ENCODE measurements around the gene PDGFD.

PDGFD gene

DNA sequence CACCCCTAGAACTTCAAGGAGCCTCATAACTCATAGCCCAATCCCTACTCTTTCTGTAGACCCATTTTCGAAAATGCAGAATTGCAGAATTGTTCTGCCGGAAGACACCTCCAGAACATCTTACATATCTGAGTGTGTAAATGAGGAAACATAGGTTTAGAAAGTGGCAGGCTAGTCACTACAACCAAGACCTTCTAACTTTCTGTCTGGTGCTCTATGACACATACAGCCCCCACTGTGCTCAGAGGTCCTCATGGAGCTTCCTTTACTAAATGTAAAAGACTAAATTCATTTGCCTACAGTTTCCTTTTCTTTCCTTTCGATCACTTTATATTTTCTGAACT is 259.7 kb downstream of the PDGFD start:
- DNase-seq = no peak

DNA sequence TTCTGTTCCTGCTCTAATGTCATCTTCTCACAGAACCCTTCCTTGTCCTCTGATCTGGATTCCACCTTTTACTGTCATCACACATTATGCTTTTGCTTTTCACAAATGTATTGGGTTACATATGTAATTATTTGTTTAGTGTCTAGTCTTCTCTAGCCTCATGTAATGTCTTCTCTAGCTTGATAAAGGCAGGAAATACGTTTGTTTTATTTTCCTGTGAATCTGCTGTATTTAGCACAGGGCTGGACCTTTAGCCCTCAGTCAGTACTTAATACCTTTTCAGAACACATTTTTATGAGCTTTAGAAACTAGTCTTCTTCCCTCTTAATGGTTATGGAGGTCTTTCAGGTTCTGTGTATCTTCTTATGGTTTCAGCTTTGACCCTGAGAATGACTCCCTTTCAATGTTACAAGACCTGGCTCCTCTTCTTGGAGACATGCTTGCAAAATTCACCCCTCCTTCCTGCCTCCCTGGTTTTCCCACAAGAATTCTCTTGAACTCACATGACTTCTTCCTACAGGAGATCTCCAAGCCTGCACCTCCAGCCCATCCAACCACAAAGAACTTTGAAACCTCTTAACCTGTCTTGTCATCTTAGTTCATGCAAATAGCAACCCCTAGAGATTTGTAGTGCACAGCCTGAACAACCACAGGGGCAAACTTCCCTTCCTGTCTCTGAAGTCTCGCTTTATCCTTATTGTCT is 260.2 kb downstream of the PDGFD start:
- no peak for DNase-seq

DNA sequence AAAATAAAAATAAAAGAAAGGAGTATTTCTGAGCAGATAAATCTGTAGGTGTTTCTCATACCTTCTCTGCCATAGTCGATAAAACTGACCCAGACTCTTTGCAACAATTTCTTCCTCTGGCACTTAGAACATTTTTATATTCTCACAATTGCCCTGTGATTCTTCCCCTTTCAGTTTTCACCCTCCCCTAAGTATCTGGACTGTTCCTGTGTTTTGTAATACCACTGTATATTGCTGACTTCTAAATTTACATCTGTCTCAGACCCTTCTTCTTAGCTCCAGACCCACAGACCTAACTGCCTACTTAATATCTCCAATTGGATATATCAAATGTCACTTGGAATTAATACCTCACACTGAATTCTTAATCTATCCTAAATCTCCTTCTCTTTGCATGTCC is 261.0 kb downstream of the PDGFD start:
- no peak for DNase-seq

- no peak for DNase-seq
Measured at GRCh38 chr11:103901656-103902055, 262.3 kb downstream of the PDGFD start.

DNA sequence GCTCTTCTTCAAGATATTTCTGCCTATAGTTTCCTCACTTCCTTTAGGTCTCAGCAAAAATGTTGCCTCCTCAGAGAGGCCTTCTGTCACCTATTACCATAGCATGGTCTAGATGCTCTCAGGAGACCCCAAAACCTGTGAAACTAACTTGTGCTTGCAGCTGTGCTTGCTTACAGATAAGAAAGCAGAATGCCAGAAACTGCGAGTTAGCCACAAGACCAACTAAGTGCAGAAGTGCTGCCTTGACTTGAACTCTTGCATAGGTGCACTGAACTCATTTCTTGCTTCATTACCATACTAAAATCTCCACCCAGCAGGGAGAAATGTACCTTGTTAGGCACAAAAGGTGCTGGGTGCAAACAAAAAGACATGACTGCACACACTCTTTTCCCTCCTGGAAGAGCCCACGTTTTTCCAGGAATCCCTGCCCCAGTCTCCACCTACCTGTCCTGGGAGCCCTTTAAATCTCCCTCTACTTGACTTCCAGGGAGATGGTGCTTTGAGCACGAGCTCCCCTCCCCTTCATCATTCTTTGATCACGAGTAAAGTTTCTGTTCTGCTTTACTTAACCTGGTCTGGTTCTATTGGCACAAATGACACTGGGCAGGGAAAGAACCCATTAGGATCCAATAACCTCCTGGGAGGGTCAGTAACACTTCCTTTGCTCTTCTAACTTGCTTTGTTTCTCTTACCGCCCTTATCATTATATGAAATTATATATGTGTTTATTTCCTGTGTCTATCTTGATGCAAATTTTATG is 265.2 kb downstream of the PDGFD start:
- DNase-seq = no peak

DNA sequence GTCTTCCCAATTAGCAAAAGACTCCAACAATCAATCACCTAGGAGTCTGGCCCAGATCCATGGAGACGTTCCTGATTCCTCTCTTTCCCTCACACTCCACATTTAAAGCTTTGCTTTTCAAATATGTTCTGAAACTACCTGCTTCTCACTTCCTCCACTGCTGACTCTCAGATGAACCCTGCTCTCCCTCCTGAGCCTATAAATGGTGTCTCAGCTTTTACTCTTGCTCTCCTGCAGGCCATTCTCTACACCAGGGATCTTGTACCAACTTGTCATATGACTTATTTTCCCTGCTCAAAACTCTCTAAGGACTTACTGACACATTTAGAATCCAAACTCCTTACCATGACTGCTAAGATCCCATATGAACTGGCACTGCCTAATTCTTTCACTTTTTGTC is 265.9 kb downstream of the PDGFD start:
- no peak for DNase-seq

- no peak for DNase-seq
Measured at GRCh38 chr11:103897160-103897936, 266.6 kb downstream of the PDGFD start.

DNA sequence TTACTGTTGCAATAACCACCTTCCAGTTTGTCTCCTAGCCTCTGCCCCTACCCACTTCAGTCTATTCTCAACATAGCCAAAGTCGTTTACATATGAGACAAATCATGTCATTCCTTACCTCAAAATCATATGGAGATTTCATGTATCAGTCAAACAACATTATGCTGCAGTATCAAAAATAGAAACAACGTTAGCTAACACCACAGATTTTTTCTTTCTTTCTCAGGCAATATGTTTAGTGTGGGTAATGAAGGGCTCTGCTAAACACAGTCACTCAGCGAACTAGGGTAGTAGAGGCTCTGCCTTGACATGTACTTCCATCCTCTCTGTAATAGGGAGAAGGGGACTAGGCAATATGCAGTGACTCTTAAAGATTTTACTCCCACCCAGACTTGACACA is 268.8 kb downstream of the PDGFD start:
- no peak for DNase-seq

DNA sequence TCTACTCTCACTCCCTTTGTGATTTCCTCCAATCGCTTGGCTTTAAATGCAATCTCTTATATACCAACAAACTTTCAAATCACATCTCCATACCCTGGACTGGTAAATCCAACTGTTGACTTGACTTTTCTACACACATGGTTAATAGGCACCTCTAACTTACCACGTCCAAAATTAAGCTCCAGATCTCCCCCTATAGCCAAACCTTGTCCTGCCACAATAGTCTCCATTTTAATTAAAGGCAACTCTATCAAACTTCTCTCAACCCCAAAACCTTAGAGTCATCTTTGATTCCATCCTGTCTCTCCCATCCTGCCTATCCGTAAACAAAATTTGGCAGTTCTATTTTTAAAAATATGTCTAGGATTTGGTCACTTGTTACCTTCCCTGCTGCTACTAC is 269.3 kb downstream of the PDGFD start:
- DNase-seq = no peak

DNA sequence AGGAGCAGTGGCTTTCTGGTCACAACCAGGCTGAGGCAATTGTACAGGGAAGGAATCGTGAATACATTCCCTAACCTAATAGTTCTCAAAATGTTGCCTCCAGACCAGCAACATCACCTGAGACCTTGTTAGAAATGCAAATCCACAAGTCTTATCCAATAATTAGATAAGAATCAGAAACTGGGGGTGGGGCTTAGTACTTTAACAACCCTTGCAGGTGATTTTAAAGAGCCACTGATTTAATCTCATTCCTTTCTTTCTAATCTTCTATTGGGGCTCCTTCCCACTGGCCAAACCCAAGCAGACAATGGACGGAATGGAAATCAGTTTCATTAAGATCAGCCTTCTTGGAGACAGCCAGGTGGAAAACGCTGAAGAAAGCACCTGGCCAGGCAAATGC is 269.9 kb downstream of the PDGFD start:
- DNase-seq = no peak

DNA sequence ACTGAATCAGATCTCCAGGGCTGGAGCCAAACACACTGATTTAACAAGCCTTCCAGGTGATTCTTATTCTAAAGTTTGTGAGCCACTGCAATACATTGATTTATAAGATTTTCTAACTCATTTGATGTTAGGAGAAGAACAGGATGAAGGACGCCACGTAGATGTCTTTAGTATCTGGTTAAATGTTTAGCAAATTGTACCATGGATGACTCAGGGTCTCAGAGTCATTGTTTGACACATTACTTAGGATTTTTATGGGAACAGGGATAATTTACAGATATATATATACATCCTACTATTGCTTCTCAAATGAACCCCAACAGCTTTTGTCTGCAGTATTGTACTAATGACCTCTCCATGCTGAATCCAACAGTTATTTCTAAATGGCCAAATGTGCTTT is 270.6 kb downstream of the PDGFD start:
- DNase-seq = no peak

GRCh38 chr11:103892603-103893002 is 271.3 kb downstream of the PDGFD start:
- DNase-seq = no peak

DNA sequence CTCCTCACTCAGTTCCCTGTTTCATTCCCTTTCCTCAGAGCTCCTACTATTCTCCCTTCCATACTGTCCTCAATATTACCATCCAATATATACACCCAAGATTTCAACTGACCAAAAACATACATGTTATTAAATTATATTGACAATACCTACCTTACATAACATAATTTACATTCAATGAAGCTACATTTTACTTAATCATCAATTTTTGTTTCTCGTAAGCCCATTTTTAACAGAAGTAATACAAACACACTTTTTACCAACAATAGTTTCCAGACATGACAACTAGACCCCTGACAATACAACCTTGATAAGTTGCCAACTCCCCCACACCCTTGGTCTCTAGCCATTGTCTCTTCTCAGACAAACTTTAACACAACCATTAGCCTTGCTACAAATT is 273.3 kb downstream of the PDGFD start:
- no peak for DNase-seq

DNA sequence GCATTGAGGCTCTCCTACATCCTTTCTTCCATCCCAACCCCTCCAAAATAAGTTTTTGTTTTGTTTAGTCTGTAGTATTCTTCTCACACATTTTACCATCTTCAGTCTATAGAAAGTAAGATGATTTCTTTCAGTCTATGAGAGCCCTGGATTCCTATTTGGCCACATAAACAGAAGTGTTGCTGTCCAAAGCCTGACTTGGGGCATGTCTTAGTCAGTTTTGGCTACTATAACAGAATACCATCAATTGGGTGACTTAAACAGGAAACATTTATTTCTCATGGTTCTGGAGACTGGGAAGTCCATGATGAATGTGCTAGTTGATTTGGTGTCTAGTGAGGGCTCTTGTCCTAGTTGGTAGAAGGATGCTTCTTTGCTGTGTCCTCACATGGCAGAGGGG is 274.3 kb downstream of the PDGFD start:
- DNase-seq = no peak

- DNase-seq = no peak
Measured at GRCh38 chr11:103888541-103888951, 275.4 kb downstream of the PDGFD start.

DNA sequence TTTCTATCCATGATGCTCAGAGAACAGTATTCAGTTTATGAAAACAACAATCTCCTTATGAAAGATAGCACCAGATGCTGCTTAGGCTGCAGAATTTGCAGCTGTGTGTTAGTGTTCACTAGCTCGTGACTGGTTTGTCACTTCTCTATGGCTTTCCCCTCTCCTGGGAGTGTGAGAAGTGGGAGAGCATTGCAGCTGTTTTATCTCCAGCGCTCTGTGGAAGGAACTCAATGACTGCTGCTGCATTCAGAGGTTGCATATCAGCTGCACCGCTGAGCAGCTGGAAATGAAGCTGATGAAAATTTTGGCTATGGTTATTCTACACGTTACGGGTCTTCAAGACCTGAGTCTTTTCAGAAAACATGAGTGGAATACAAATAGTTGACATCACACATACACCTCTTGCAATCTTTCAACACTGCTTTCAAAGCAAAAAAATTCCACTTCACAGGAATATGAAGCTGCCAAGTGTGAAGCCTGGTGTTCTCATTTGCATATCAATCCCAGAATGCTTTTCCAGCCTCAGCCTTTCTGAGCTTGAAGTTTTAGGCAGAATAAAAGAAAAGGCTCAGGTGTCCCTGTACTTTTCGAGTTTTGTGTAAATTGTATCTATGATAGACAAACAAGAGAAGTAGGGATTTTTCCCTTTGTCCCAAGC is 276.8 kb downstream of the PDGFD start:
- DNase-seq = no peak

GRCh38 chr11:103883856-103884255 is 280.1 kb downstream of the PDGFD start:
- no peak for DNase-seq

DNA sequence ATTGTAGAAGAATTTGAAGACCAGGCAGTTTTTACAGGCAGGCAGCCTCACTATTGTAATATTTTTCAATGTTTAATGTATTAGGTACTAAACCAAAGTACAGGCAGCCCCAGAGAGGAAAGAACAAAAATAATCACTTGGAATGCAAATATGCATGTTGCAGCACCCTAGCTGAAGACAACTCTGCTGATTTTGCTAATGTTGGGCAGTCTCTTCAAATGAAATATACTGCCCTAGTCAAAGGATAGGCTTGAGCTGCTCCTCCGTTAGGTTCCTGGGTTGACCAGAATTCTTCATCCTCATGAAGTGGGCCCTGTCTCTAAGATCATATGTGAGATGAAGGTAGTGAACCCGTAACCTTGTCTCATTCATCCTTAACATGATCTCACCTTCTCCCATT is 280.7 kb downstream of the PDGFD start:
- DNase-seq = no peak

GRCh38 chr11:103881584-103881983 is 282.4 kb downstream of the PDGFD start:
- DNase-seq = no peak

GRCh38 chr11:103880968-103881367 is 283.0 kb downstream of the PDGFD start:
- DNase-seq = no peak

GRCh38 chr11:103878646-103879045 is 285.3 kb downstream of the PDGFD start:
- DNase-seq = no peak

DNA sequence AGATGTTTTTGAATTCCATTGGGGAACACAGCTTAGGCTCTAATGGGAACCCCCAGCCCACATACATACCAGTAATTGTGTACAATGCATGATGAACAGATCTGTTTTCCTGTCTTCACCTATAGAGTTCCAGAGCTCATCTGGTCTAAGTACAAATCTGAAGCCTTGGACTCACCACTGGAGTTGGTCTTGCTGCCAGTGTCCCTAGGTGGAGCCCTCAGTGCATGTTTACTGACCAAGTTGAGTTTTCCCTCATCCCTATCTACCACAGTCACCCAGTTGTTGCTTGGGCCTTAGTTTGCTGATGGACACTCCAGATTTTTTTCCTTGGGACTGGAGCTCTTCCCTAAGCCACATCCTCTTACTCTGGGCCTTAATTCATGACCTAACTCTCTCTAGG is 286.7 kb downstream of the PDGFD start:
- no peak for DNase-seq

- no peak for DNase-seq
Measured at GRCh38 chr11:103875855-103876510, 288.0 kb downstream of the PDGFD start.

Measured in NCI-H1105 treated with DMSO at 0.1 percent for 48 hours (cell line).